ENCODE data around the gene LTV1. TPM values are rescaled to one million over a fixed set of nuclear protein-coding genes. Genes with fewer than 3 reads are reported as not detected.

LTV1 gene
- total and polyA plus RNA-seq, 2 of the 8 experiments (the other 6 are each of a cell fraction or from before 2014, with no cell fraction given): 8.0 to 46.9 TPM

GRCh38 chr6:143802833-143803565, 40.1 kb upstream of the LTV1 start:
- Histone ChIP-seq H2AK5ac (ENCODE audit: low read depth, low read length) (no peak overlapping the region), H4K5ac (ENCODE audit: insufficient read length, low read depth, low read length) (no peak overlapping the region), H3K79me1 (ENCODE audit: low read depth, low read length) (no peaks in the 10 kb centered on the region), H3K79me2 (ENCODE audit: control insufficient read depth in 1 of 2, insufficient read depth in 2 of 2, low read length in 2 of 2) (no peaks in the 10 kb centered on the region), H3K27me3 (replicated peaks in 1 of 4; ENCODE audit: control insufficient read depth in 3 of 4, extremely low read depth in 1 of 4, insufficient read depth in 3 of 4, low read length in 3 of 4) (no peaks in the 10 kb centered on the region), H2BK15ac (ENCODE audit: low read length) (no peak overlapping the region), H2BK20ac (ENCODE audit: low read length) (no peak overlapping the region), H3K4ac (replicated peaks; ENCODE audit: insufficient read length, low read depth, low read length) (no peak overlapping the region), H3K4me2 (ENCODE audit: insufficient read depth in 1 of 2, low read depth in 2 of 2, low read length in 2 of 2) (no peak overlapping the region), H2BK12ac (ENCODE audit: low read depth, low read length) (0 out of 2 replicates have a peak overlapping the region, but pooled peaks have one; percentile 53), H4K8ac (ENCODE audit: extremely low read depth, insufficient read depth, low read length) (no peak overlapping the region), H3K9me3 (ENCODE audit: insufficient read depth in 2 of 2, low read depth in 1 of 2, low read length in 1 of 2) (0 out of 4 replicates have a peak, but pooled peaks cover 0 to 2% of the 10 kb centered on the region in 2 experiments), H2AFZ (ENCODE audit: low read length) (no peak overlapping the region), H4K20me1 (replicated peaks in 1 of 2; ENCODE audit: control insufficient read depth in 1 of 2, insufficient read depth in 2 of 2, low read length in 2 of 2) (no peaks in the 10 kb centered on the region), H3K56ac (replicated peaks; ENCODE audit: insufficient read length, low read depth, low read length) (no peak overlapping the region), H3K4me1 (replicated peaks in 1 of 4; ENCODE audit: control insufficient read depth in 3 of 4, insufficient read depth in 4 of 4, low read length in 3 of 4) (peaks cover 0 to 6% (median 3%) of the 10 kb centered on the region in 4 experiments; a peak in 5 of 7 replicates), H2BK120ac (replicated peaks; ENCODE audit: low read depth, low read length) (no peak overlapping the region), H3K23me2 (ENCODE audit: low read depth, low read length) (no peaks in the 10 kb centered on the region), H2BK5ac (ENCODE audit: low read depth, low read length) (0 out of 2 replicates have a peak overlapping the region, but pooled peaks have one; percentile 17), H3K18ac (ENCODE audit: extremely low read depth, low read length) (no peak overlapping the region), H4K91ac (replicated peaks; ENCODE audit: insufficient read length, low read length) (no peak overlapping the region), H3K9ac (replicated peaks in 1 of 4; ENCODE audit: extremely low read depth in 1 of 4, low read depth in 3 of 4, low read length in 3 of 4) (no peak overlapping the region), H3K4me3 (ENCODE audit: extremely low read depth in 1 of 4, insufficient read depth in 2 of 4, low read depth in 3 of 4, low read length in 4 of 4) (no peak overlapping the region), H3K27ac (ENCODE audit: low read depth, low read length) (no peak overlapping the region), H3K36me3 (ENCODE audit: control insufficient read depth in 2 of 4, insufficient read depth in 4 of 4, low read length in 3 of 4) (peaks cover 0 to 21% (median 15%) of the 10 kb centered on the region in 4 experiments; a peak in 5 of 8 replicates), H3K23ac (ENCODE audit: insufficient read length) (no peak overlapping the region), H3K14ac (ENCODE audit: insufficient read length) (no peak overlapping the region)
- FAIRE-seq (no peak), DNase-seq (ENCODE audit: low read depth in 1 of 2, low spot score in 2 of 2) (no peak)
- TF ChIP-seq RNF2 (IDR thresholded peaks at IDR 0.05; ENCODE audit: borderline replicate concordance, low read depth, low read length, missing control alignments, poor library complexity, severe bottlenecking) (no peak), BRCA1 (IDR thresholded peaks at IDR 0.05; ENCODE audit: low read depth, low read length) (no peak), JUN (IDR thresholded peaks at IDR 0.05; ENCODE audit: low read depth, low read length) (no peak), KDM4A (IDR thresholded peaks at IDR 0.05; ENCODE audit: low read depth, low read length, severe bottlenecking) (no peak), TAF7 (optimal IDR thresholded peaks at IDR 0.05; ENCODE audit: borderline replicate concordance, low read depth, low read length) (no peak), CEBPB (IDR thresholded peaks at IDR 0.05; ENCODE audit: low read depth, low read length) (peak; percentile 62; the same call in 1 of the 2 replicates), POU5F1 (IDR thresholded peaks at IDR 0.05; ENCODE audit: low read depth, low read length) (no peak), SAP30 (IDR thresholded peaks at IDR 0.05; ENCODE audit: insufficient read depth, insufficient replicate concordance, low read length) (no peak), EP300 (IDR thresholded peaks at IDR 0.05; ENCODE audit: borderline replicate concordance in 1 of 2, low read depth in 2 of 2, low read length in 2 of 2) (no peak)
- CTCF ChIA-PET (ENCODE audit: partially characterized antibody): interaction anchor here (0.6 to 1.3 kb wide), 3 partner anchors 32 to 137 kb away, joined by 3 read pairs; no protein-coding TSS in a partner anchor
- POLR2A ChIA-PET (ENCODE audit: partially characterized antibody): interaction anchor here (1.3 to 1.5 kb wide), 4 partner anchors 8 to 208 kb away, joined by 4 to 6 read pairs (median 4); no protein-coding TSS in a partner anchor
- WGBS, 2 experiments (ENCODE audit: extremely low coverage in 1 of 2, insufficient coverage in 1 of 2, insufficient read length in 1 of 2, insufficient replicate concordance in 2 of 2, low coverage in 1 of 2, low lambda C conversion rate in 2 of 2, missing lambda C conversion rate in 1 of 2): 90% methylated on average over 8 of the region's 8 CpGs; no CpG with 5 or more reads in 1 of the 2 experiments

Measured in H1 (cell line).